ENCODE results near the gene COA4.

Gene COA4

GRCh38 chr11:73862986-73863385, 13.7 kb downstream of the COA4 start:
- DNase-seq = no peak

DNA sequence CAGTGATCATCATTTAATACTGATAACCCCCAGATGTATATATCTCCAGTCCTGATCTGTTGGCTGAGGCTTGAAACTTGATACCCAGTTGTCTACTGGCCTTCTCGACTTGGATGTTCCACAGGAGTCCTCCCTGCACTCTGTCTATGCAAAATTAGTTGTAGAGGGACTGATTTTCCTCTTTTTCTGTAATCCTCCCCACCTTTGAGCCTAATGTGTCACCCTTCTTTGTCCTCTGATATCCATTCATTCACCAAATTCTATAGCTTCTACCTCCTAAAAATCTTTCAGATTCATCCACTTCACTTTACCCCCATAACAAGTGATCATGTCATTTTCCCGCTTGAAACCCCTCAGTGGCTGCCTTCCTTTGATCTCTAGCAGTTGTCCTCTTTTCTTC, 16.4 kb downstream of the COA4 start:
- no peak for DNase-seq

DNA sequence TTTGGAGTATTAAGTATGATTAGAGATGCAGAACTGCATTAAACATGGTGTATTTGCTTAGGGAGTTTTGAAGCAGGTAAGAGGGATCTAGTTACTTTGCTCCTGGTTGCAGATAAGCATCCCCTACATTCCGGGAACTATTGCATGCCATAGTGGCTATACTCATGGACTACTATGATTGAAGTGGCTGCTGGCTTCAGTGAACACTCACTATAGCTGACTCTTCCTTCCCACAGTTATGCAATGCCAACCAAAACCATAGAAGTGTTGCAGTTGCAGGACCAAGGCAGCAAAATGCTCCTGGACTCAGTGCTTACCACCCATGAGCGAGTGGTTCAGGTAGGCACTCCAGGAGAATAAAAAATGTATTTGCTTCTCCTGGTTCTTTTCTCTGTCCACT, 17.0 kb downstream of the COA4 start:
- no peak for DNase-seq

- no peak for DNase-seq
Measured at GRCh38 chr11:73856031-73856567, 20.5 kb downstream of the COA4 start.

- no peak for DNase-seq
Measured at GRCh38 chr11:73854680-73855079, 22.0 kb downstream of the COA4 start.

- no peak for DNase-seq
Measured at GRCh38 chr11:73852049-73852448, 24.6 kb downstream of the COA4 start.

DNA sequence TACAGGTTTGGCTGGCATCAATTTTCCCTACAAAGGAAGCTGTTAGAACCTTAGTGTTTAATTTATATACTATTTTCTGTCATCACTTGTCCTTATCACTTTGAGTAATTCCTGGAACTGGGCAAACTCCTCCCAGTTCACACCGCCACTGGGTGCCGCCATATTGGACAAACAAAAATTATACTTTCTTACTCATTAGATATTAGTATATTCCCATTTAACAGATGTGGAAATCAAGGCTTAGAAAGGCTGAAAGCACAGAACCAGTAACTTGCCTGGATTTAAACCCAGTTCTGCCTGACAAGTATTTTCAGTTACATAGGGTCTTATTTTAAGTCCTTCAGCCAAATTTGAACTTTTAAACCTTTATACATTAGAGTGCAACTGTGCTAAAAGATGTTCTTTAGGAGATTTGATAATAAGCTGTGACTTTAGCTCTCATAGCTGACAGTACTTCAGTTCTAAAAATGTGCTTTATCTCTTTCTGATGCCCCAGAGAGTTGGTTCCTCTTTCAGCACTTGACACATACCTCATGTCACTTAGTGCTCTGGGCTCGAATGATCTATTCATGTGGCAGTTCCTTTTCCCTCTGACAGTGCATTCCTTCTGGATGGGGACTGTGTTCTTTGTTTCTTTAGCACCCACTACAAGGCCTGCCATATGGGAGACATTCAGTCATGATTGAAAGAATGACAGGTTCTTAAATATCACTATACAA, 25.4 kb downstream of the COA4 start:
- DNase-seq = no peak

GRCh38 chr11:73839123-73839457, 37.6 kb downstream of the COA4 start:
- DNase-seq = no peak

- no peak for DNase-seq
Measured at GRCh38 chr11:73838443-73839122, 38.1 kb downstream of the COA4 start.

GRCh38 chr11:73833067-73833466, 43.6 kb downstream of the COA4 start:
- DNase-seq = no peak

- no peak for DNase-seq
Measured at GRCh38 chr11:73830261-73830660, 46.4 kb downstream of the COA4 start.

Data from left hindlimb (tissue), 1 donor.